NAMALWA (cell line): ENCODE data around the gene CUL2.
"Not testable (repeated sequence)": the region's sequence is repeated elsewhere in the genome, so short reads cannot be mapped to it uniquely, and the experiment has no call there.

Source experiments
- DNase-seq: peaks from one replicate; pipeline ENCODE4 v3.0.0-alpha.2; 2015; ENCODE audit warnings: low spot score

CUL2 gene

DNA sequence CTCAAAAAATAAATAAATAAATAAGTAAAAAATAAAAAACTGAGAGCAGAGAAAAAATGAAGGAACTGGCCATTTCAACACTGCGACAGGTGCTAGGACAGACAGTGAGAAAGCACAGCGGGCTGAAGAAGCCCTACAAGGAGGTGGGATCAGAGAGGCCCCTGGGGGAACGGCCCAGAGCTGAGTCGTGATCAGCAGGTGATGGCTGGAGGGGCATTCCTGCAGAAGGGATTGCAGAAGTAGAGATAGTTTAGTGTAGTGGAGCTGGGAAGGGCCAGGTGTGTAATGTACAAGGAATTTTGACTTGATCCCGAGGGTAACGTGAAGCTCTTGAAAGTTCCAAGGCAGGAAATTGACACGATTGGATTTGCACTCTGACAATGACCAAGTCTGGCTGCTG lies 112.1 kb downstream of the CUL2 start:
- no peak for DNase-seq

DNA sequence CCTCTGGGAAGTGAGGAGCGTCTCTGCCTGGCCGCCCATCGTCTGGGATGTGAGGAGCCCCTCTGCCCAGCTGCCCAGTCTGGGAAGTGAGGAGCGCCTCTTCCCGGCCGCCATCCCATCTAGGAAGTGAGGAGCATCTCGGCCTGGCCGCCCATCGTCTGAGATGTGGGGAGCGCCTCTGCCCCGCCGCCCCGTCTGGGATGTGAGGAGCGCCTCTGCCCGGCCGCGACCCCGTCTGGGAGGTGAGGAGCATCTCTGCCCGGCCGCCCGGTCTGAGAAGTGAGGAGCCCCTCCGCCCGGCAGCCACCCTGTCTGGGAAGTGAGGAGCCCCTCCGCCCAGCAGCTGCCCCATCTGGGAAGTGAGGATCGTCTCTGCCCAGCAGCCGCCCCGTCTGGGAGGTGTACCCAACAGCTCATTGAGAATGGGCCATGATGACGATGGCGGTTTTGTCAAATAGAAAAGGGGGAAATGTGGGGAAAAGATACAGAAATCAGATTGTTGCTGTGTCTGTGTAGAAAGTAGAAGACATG lies 113.7 kb downstream of the CUL2 start:
- DNase-seq: not testable (repeated sequence)

DNA sequence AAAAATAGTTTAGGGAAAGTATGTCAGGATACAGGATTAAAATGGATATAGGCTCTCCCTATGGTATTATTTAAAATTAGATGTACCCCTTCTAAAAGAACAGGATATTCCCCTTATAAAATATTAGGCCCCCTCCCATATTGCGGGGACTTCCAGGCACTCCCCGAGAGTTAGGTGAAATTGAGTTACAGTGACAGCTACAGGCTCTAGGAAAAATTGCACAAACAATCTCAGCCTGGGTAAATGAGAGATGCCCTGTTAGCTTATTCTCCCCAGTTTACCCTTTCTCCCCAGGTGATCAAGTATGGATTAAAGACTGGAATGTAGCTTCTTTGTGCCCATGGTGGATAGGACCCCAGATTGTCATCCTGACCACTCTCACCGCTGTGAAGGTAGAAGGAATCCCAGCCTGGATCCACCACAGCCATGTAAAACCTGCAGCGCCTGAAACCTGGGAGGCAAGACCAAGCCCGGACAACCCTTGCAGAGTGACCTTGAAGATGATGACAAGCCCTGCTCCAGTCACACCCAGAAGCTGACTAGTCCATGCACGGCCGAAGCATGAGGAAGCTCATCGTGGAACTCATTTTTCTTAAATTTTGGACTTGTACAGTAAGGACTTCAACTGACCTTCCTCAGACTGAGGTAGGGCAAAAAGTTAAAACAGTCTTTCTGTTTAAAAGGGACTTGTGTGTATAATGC lies 115.6 kb downstream of the CUL2 start:
- DNase-seq: not testable (repeated sequence)

DNA sequence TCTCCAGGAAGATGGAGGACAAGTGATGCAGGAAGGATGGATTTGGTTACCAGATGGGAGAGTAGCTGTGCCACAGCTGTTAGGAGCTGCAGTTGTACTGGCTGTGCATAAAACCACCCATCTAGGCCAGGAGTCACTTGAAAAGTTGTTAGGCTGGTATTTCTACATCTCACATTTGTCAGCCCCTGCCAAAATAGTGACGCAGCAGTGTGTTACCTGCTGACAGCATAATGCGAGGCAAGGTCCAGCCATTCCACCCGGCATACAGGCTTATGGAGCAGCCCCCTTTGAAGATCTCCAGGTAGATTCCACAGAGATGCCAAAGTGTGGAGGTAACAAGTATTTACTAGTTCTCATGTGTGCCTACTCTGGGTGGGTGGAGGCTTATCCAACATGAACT lies 116.4 kb downstream of the CUL2 start:
- not testable (repeated sequence) for DNase-seq

DNA sequence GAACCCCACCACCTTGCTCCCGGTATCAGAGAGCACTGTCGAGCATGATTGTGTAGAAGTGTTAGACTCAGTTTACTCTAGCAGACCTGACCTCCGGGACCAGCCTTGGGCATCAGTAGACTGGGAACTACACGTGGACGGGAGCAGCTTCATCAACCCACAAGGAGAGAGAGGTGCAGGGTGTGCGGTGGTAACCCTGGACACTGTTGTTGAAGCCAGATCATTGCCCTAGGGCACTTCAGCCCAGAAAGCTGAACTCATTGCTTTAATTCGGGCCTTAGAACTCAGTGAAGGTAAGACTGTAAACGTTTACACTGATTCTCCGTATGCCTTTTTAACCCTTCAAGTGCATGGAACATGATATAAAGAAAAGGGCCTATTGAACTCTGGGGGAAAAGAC lies 117.0 kb downstream of the CUL2 start:
- not testable (repeated sequence) for DNase-seq

DNA sequence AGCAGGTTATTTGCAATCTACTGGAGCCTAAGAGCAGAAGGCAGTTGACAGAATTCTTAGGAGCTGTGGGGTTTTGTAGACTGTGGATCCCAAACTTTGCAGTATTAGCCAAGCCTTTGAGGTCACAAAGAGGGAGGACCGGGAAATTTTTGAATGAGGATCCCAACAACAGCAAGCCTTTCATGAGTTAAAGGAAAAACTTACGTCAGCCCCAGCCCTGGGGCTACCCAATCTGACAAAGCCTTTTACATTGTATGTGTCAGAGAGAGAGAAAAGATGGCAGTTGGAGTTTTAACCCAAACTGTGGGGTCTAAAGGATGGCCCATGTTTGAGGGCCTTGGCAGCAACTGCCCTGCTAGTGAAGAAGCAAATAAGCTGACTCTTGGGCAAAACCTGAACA lies 117.5 kb downstream of the CUL2 start:
- DNase-seq: not testable (repeated sequence)

DNA sequence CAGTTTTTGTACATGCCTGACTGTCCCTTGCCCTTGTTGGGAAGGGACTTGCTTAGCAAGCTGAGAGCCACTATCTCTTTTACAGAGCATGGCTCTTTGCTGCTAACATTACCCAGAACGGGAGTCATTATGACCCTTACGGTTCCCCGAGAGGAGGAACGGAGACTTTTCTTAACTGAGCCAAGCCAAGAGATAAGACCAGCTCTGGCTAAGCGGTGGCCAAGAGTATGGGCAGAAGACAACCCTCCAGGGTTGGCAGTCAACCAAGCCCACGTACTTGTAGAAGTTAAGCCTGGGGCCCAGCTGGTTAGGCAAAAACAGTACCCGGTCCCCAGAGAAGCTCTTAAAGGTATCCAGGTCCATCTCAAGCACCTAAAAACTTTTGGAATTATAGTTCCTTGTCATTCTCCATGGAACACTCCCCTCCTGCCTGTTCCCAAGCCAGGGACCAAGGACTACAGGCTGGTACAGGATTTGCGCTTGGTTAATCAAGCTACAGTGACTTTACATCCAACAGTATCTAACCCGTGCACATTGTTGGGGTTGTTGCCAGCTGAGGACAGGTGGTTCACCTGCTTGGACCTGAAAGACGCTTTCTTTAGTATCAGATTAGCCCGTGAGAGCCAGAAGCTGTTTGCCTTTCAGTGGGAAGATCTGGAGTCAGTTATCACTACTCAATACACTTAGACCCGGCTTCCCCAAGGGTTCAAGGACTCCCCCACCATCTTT lies 118.4 kb downstream of the CUL2 start:
- not testable (repeated sequence) for DNase-seq

DNA sequence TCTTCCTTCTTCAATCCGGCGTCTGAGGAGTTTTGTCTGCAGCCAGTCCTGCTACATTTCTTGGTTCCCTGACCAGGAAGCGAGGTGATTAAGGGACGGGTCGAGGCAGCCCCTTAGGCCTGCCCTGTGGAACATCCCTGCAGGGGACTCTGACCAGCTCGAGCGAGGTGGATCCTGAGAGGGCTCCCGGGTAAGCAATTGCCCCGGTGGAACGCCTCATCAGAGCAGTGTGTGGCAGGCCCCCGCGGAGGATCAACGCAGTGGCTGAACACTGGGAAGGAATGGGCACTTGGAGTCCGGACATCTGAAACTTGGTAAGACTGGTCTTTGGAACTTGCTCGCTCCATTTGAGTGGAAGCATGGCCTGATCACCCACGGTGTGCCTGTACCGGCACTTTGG lies 121.0 kb downstream of the CUL2 start:
- DNase-seq: no peak

DNA sequence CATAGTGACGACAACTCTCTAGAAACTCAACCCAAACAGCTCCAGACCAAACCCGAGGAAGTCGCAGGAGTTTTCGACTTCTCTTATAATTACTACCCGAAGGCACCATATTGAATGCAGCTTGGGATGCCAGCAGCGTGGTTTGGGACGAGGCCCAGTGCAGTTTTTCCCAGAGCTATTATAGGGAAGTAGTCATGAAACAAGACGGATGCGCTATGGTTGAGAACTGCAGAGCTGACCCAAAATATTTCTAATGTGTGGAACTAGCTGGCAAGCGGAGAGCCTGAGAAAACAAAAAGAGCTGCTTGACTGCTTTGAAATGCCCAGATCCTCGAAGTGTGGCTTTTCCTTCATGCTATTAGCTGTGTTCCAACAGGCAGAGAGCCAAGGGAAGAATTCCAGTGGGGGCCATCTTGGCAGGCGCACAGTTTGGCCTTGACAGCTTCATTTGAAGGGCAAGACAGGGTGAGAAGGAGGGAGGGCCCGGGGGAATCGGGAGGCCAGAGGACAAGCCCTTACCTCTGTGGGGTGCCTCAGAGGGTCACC lies 122.7 kb downstream of the CUL2 start:
- DNase-seq: no peak

DNA sequence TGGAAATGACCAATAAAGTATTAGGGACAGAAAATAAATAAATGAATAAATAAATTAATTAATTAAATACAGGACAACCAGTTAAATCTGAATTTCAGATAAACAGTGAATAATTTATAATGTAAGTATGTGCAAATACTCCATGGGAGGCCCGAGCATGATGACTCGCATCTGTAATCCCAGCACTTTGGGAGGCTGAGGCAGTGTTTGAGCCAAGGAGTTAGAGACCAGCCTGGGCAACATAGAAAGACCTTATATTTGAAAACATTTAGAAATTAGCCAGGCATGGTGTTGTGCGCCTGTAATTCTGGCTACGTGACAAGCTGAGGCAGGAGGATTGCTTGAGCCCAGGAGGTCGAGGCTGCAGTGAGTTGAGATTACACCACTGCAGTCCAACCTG lies 123.7 kb downstream of the CUL2 start:
- DNase-seq: no peak

DNA sequence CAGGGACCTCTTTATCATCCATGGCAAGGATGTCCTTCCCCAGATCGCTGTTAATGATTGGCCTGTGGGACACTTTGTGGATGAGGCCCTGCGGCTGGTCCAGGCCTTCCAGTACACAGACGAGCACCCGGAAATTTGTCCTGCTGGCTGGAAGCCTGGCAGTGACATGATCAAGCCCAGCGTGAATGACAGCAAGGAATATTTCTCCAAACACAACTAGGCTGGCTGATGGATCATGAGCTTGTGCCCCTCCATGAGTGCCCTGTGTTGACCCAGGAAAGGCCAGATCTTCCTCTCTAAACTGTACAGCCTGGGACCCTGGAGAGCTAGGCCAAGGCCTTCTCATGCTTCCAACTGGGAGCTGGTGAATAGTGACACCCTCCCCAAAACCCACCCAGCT lies 124.1 kb downstream of the CUL2 start:
- DNase-seq: no peak

DNA sequence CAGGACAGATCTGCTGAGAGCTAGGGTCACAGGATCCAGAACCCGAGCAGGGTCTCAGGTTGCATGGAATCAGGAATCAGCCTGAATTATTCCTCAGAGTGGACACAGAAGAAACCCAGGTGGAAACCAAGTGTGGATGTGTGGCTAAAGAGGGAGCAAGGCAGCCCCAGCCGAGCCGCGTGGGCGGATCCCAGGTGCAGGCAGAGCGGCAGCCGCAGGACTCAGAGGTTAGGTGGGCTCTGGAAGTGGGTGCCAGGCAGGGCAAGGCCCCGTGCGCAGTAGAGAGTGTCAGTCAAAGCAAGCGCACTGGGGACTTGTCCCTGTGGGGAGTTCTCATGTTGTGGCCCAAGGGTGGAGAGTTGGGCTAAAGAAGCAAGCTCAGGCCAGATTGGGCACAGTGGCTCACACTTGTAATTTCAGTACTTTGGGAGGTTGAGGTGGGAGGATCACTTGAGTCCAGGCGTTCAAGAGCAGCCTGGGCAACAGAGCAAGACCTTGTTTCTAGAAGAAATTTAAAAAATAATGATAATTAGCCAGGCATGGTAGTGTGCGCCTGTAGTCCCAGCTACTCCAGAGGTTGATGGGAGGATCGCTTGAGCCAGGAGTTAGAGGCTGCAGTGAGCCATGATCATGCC lies 125.9 kb downstream of the CUL2 start:
- no peak for DNase-seq

DNA sequence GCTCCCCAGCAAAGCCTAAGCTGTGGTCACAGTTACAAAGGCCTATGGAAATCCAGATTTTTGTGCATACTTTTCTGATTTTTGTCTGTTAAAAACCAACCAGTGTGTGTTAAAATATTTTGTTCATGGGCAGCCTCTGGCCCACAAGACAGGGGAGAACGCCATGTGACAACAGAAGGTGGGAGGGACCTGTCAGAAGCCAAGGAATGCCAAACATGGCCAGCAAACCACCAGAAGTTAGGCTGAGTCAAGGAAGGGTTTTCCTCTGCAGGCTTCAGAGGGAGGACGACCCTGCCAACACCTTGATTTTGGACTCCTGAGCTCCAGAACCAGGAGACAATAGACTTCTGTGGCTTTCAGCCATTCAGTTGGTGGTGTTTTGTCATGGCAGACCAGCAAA lies 127.3 kb downstream of the CUL2 start:
- no peak for DNase-seq

DNA sequence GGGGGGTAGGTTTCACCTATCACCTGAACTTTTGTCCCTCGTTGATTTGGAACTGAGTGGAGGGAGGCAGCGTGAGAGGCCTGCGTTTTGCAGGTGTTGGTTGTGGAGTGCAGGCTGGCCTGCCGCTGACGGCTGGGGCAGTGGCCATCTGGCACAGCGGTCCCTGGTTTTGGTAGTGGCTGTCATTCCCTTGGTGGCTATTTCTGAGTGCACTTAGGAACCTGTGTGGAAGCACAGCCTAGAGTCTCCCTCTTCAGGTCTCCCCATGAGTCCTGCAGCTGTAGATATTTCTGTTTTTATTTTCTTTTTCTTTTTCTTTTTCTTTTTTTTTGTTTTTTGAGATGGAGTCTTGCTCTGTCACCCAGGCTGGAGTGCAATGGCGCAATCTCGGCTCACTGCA lies 129.2 kb downstream of the CUL2 start:
- no peak for DNase-seq

DNA sequence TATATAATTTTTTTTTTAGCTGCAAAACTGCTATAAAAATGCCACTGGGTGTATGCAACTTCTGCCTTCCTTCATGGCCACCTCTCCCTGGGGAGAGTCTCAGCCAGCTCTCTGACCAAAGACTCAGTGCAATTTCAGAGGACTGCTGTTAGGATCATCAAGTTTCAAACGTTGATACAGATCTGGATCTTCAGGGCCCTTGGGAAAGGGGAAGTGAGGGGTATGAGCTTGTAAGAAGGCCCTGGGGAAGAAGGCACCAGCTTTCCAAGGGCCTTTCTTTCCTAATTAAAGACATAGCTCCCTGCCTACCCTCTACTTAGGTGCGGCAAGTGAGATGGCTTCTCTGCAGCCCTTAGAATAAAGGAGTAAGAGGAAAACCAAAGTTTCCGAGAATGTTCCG lies 130.4 kb downstream of the CUL2 start:
- no peak for DNase-seq

DNA sequence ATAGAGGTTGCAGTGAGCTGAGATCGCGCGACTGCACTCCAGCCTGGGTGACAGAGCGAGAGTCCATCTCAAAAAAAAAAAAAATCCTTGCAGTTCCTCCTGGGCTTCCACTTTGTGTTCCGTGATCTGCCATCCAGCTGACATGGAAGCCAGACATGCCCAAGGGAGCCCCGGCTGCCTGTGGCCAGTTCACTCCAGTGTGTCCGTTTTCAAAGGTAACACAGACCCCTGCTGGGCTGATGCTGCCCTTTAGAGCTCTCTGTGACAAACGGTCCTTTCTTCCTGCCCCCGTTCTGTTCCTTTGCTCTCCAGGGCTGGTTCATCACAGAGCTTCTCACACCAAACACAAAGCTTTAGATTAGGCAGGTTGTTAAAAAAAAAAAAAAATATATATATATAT lies 130.8 kb downstream of the CUL2 start:
- DNase-seq: no peak
